ENCODE results near the gene CWC25. TPM values are rescaled to one million over a fixed set of nuclear protein-coding genes. Genes with fewer than 3 reads are reported as not detected.

Gene CWC25
- total and polyA plus RNA-seq, 9 of the 15 experiments (the other 6 are each of a cell fraction or from before 2014, with no cell fraction given): 16.5 to 27.4 (median 23.0) TPM

- TF ChIP-seq EHMT2 (IDR thresholded peaks at IDR 0.05) (no peak), ZBTB43 (CRISPR knock-in tag; IDR thresholded peaks at IDR 0.05) (no peak), NR1H2 (CRISPR knock-in tag; IDR thresholded peaks at IDR 0.05) (no peak), LEF1 (IDR thresholded peaks at IDR 0.05) (no peak), CCNT2 (IDR thresholded peaks at IDR 0.05; ENCODE audit: borderline replicate concordance, extremely low read depth, insufficient read length, low read depth, low read length) (no peak), RBM22 (IDR thresholded peaks at IDR 0.05; ENCODE audit: low read depth, low read length, poor library complexity, severe bottlenecking) (peak; percentile 53), SP1 (CRISPR knock-in tag; IDR thresholded peaks at IDR 0.05) (peak; percentile 42; the same call in 1 of the 2 replicates), NFXL1 (CRISPR knock-in tag; IDR thresholded peaks at IDR 0.05) (no peak), MTF1 (CRISPR knock-in tag; IDR thresholded peaks at IDR 0.05; ENCODE audit: borderline replicate concordance) (no peak), GABPA (tag; conservative IDR thresholded peaks at IDR 0.05; ENCODE audit: low read depth) (no peak; the same call in 1 of the 2 replicates), HNRNPK (IDR thresholded peaks at IDR 0.05; ENCODE audit: low read depth, low read length, poor library complexity, severe bottlenecking) (no peak), POLR2H (tag; IDR thresholded peaks at IDR 0.05; ENCODE audit: low read depth) (no peak), LARP7 (IDR thresholded peaks at IDR 0.05) (no peak), TARDBP (IDR thresholded peaks at IDR 0.05) (no peak), MLLT1 (IDR thresholded peaks at IDR 0.05) (peak; percentile 63 to 78), ETV5 (CRISPR knock-in tag; IDR thresholded peaks at IDR 0.05; ENCODE audit: low read depth) (peak; percentile 55; the same call in 1 of the 2 replicates), SP2 (IDR thresholded peaks at IDR 0.05; ENCODE audit: extremely low read depth, low read depth, low read length, poor library complexity, severe bottlenecking) (no peak), ARID3A (IDR thresholded peaks at IDR 0.05; ENCODE audit: borderline replicate concordance, low read depth, low read length) (no peak), PTRF (tag; IDR thresholded peaks at IDR 0.05) (no peak), LCOR (CRISPR knock-in tag; IDR thresholded peaks at IDR 0.05) (no peak), SREBF1 (IDR thresholded peaks at IDR 0.05; ENCODE audit: borderline replicate concordance, low read depth, low read length) (no peak), ZKSCAN8 (CRISPR knock-in tag; IDR thresholded peaks at IDR 0.05) (no peak), MCM7 (IDR thresholded peaks at IDR 0.05) (no peak), YBX1 (IDR thresholded peaks at IDR 0.05) (no peak), BHLHE40 (IDR thresholded peaks at IDR 0.05; ENCODE audit: low read length) (no peak), MCM2 (IDR thresholded peaks at IDR 0.05; ENCODE audit: low read depth) (no peak), POLR2A (conservative IDR thresholded peaks at IDR 0.05) (peak; percentile 75)
Observed at GRCh38 chr17:38870259-38871165, 45.4 kb upstream of the CWC25 start (continued).

Data from K562 (cell line).